ENCODE results near the gene TNFSF11. TPM values are rescaled to one million over a fixed set of nuclear protein-coding genes. Genes with fewer than 3 reads are reported as not detected.

The TNFSF11 gene, protein sequence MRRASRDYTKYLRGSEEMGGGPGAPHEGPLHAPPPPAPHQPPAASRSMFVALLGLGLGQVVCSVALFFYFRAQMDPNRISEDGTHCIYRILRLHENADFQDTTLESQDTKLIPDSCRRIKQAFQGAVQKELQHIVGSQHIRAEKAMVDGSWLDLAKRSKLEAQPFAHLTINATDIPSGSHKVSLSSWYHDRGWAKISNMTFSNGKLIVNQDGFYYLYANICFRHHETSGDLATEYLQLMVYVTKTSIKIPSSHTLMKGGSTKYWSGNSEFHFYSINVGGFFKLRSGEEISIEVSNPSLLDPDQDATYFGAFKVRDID
- total RNA-seq (not detected in 2 replicates), polyA plus RNA-seq (0.37 TPM in 1 of 2 replicates, not detected in the other), polyA minus RNA-seq (not detected in 2 replicates)
- total RNA-seq (2013), result 0.05 TPM

DNA sequence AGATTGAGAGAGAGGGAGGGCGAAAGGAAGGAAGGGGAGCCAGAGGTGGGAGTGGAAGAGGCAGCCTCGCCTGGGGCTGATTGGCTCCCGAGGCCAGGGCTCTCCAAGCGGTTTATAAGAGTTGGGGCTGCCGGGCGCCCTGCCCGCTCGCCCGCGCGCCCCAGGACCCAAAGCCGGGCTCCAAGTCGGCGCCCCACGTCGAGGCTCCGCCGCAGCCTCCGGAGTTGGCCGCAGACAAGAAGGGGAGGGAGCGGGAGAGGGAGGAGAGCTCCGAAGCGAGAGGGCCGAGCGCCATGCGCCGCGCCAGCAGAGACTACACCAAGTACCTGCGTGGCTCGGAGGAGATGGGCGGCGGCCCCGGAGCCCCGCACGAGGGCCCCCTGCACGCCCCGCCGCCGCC, at the start of gene TNFSF11:
Gene TNFSF11 (plus strand): TSS at position 142 of the 400 bp plus-strand sequence. CDS start 152 bp downstream, at position 294.
- Histone ChIP-seq H3K79me2 (ENCODE audit: control insufficient read depth, insufficient read depth, low read length) (no peaks in the 10 kb centered on the region), H3K9ac (ENCODE audit: low read length) (peak within 1 kb of the TSS; percentile 54), H2AFZ (ENCODE audit: insufficient read depth, low read depth, low read length, poor library complexity, severe bottlenecking) (peak within 1 kb of the TSS; percentile 54), H3K4me1 (ENCODE audit: control insufficient read depth in 2 of 2, insufficient read depth in 2 of 2, low read length in 2 of 2) (peaks cover 15% of the 10 kb centered on the region in 2 donors), H3K27me3 (replicated peaks in 1 of 4; ENCODE audit: control extremely low read depth in 1 of 4, control insufficient read depth in 3 of 4, insufficient read depth in 4 of 4, low read length in 3 of 4) (peaks cover 0 to 8% (median 5%) of the 10 kb centered on the region in 4 experiments), H3K27ac (ENCODE audit: low read length in 2 of 2) (no peak within 1 kb of the TSS), H3K9me3 (ENCODE audit: control extremely low read depth in 1 of 3, control insufficient read depth in 2 of 3, insufficient read depth in 1 of 3, low read length in 2 of 3) (peaks cover 0 to 4% (median 0%) of the 10 kb centered on the region in 3 donors), H3K36me3 (replicated peaks in 1 of 2; ENCODE audit: control extremely low read depth in 1 of 2, control insufficient read depth in 1 of 2, extremely low read depth in 1 of 2, insufficient read depth in 2 of 2, low read length in 1 of 2) (no peaks in the 10 kb centered on the region), H4K20me1 (ENCODE audit: control insufficient read depth, insufficient read depth, low read length, poor library complexity, severe bottlenecking) (no peaks in the 10 kb centered on the region), H3K4me2 (replicated peaks; ENCODE audit: low read depth, low read length, poor library complexity, severe bottlenecking) (peak within 1 kb of the TSS; percentile 87), H3K4me3 (ENCODE audit: control extremely low read depth in 1 of 5, extremely low read depth in 1 of 5, insufficient read depth in 1 of 5, low read depth in 2 of 5, low read length in 4 of 5) (peak within 1 kb of the TSS in 4 of 5 experiments; percentile 22 to 62 (median 46))
- peaks cover 21% of the 10 kb centered on the region for H3K4me1 Mint-ChIP-seq
- peaks cover 30% of the 10 kb centered on the region for H3K27me3 Mint-ChIP-seq
- no peak for ATAC-seq (ENCODE audit: low read depth)
- TF ChIP-seq EZH2 (IDR thresholded peaks at IDR 0.05; ENCODE audit: borderline replicate concordance, insufficient read depth, low read depth, low read length, poor library complexity, severe bottlenecking), result no peak
- TF ChIP-seq, protein P1, sequence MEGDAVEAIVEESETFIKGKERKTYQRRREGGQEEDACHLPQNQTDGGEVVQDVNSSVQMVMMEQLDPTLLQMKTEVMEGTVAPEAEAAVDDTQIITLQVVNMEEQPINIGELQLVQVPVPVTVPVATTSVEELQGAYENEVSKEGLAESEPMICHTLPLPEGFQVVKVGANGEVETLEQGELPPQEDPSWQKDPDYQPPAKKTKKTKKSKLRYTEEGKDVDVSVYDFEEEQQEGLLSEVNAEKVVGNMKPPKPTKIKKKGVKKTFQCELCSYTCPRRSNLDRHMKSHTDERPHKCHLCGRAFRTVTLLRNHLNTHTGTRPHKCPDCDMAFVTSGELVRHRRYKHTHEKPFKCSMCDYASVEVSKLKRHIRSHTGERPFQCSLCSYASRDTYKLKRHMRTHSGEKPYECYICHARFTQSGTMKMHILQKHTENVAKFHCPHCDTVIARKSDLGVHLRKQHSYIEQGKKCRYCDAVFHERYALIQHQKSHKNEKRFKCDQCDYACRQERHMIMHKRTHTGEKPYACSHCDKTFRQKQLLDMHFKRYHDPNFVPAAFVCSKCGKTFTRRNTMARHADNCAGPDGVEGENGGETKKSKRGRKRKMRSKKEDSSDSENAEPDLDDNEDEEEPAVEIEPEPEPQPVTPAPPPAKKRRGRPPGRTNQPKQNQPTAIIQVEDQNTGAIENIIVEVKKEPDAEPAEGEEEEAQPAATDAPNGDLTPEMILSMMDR (IDR thresholded peaks at IDR 0.05), result no peak
- ChIA-PET POLR2A (no interaction called here), CTCF (no interaction called here)
- intact Hi-C loops (cut with micrococcal nuclease), result no loop called here
- H3K4me3 Mint-ChIP-seq, result peak within 1 kb of the TSS; percentile 94
- no peak within 1 kb of the TSS for H3K27ac Mint-ChIP-seq
- no peak for DNase-seq
- peaks cover 4% of the 10 kb centered on the region for H3K9me3 Mint-ChIP-seq (ENCODE audit: insufficient read depth)
- 11% methylated on average over 39 of the region's 39 CpGs for WGBS (ENCODE audit: insufficient coverage)

DNA sequence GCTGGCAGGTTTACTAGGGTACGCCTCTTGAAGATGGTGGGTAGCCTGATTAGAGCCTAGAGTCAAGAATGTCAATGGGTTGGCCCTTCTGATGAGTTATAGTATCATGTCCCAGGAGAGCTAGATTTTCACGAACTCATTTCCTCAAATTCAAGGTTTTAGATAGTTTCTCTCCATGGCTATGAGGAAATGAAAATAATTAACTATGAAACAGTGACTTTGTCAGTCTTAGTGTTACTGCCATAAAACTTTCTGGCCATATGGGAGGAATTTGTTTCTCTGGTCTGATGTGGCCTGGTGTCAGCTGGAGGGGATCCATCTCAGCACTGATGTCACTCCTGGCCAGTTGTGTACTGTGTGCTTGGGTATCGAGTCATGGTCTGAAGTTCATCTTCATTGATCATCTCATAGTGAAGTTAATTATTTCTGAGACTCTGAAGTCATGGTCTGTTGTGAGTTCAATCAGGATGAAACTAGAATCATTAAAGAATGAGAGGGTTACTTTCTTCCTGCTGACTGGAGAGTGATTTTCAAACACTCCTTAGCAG, 49.4 kb upstream of the TNFSF11 start:
- H3K27ac Mint-ChIP-seq, result no peak overlapping the region
- H3K9me3 Mint-ChIP-seq (ENCODE audit: insufficient read depth), result peaks cover 3% of the 10 kb centered on the region
- Histone ChIP-seq H3K79me2 (ENCODE audit: control insufficient read depth, insufficient read depth, low read length) (no peaks in the 10 kb centered on the region), H3K4me1 (ENCODE audit: control insufficient read depth in 2 of 2, insufficient read depth in 2 of 2, low read length in 2 of 2) (peaks cover 14 to 15% of the 10 kb centered on the region in 2 donors), H2AFZ (ENCODE audit: insufficient read depth, low read depth, low read length, poor library complexity, severe bottlenecking) (no peak overlapping the region), H3K4me2 (replicated peaks; ENCODE audit: low read depth, low read length, poor library complexity, severe bottlenecking) (no peak overlapping the region), H3K36me3 (replicated peaks in 1 of 2; ENCODE audit: control extremely low read depth in 1 of 2, control insufficient read depth in 1 of 2, extremely low read depth in 1 of 2, insufficient read depth in 2 of 2, low read length in 1 of 2) (no peaks in the 10 kb centered on the region), H3K27me3 (replicated peaks in 1 of 4; ENCODE audit: control extremely low read depth in 1 of 4, control insufficient read depth in 3 of 4, insufficient read depth in 4 of 4, low read length in 3 of 4) (no peaks in the 10 kb centered on the region), H3K27ac (ENCODE audit: low read length in 2 of 2) (no peak overlapping the region), H3K9ac (ENCODE audit: low read length) (no peak overlapping the region), H4K20me1 (ENCODE audit: control insufficient read depth, insufficient read depth, low read length, poor library complexity, severe bottlenecking) (no peaks in the 10 kb centered on the region), H3K9me3 (ENCODE audit: control extremely low read depth in 1 of 3, control insufficient read depth in 2 of 3, insufficient read depth in 1 of 3, low read length in 2 of 3) (peaks cover 0 to 1% (median 0%) of the 10 kb centered on the region in 3 donors), H3K4me3 (ENCODE audit: control extremely low read depth in 1 of 5, extremely low read depth in 1 of 5, insufficient read depth in 1 of 5, low read depth in 2 of 5, low read length in 4 of 5) (no peak overlapping the region)
- intact Hi-C loops (cut with micrococcal nuclease), result no loop called here
- 75% methylated on average over 1 of the region's 3 CpGs for WGBS (ENCODE audit: insufficient coverage)
- peak; percentile 57 for ATAC-seq (ENCODE audit: low read depth)
- H3K4me3 Mint-ChIP-seq, result peak overlapping the region; percentile 4
- CTCF ChIA-PET, result no interaction called here
- POLR2A ChIA-PET, result no interaction called here
- H3K4me1 Mint-ChIP-seq, result peaks cover 23% of the 10 kb centered on the region
- DNase-seq, result peak; percentile 52
- TF ChIP-seq, protein P1 (IDR thresholded peaks at IDR 0.05), result no peak
- TF ChIP-seq EZH2 (IDR thresholded peaks at IDR 0.05; ENCODE audit: borderline replicate concordance, insufficient read depth, low read depth, low read length, poor library complexity, severe bottlenecking), result no peak
- H3K27me3 Mint-ChIP-seq, result no peaks in the 10 kb centered on the region
